ENCODE measurements around the gene ENHO. TPM values are rescaled to one million over a fixed set of nuclear protein-coding genes. Genes with fewer than 3 reads are reported as not detected.

ENHO gene
- polyA plus RNA-seq, 3 donors, result 2.3 to 3.2 (median 2.7) TPM

- 72% methylated on average over 3 of the region's 3 CpGs for WGBS (ENCODE audit: insufficient coverage)
- TF ChIP-seq CTCF (IDR thresholded peaks at IDR 0.05), result no peak
- H3K27ac Mint-ChIP-seq, result no peak overlapping the region
These were observed 47.7 kb downstream of the ENHO start for GRCh38 chr9:34475097-34475496.

More at GRCh38 chr9:34475097-34475496, 47.7 kb downstream of the ENHO start:
- Histone ChIP-seq H2AFZ (ENCODE audit: insufficient read depth, low read depth, low read length, poor library complexity, severe bottlenecking) (no peak overlapping the region), H3K36me3 (replicated peaks in 1 of 2; ENCODE audit: control insufficient read depth in 1 of 2, insufficient read depth in 2 of 2, low read length in 2 of 2) (no peaks in the 10 kb centered on the region), H3K27ac (ENCODE audit: low read depth in 1 of 2, low read length in 2 of 2) (no peak overlapping the region), H4K20me1 (ENCODE audit: insufficient read depth, low read length) (no peaks in the 10 kb centered on the region), H3K4me1 (ENCODE audit: control insufficient read depth in 1 of 2, insufficient read depth in 2 of 2, low read length in 2 of 2) (no peaks in the 10 kb centered on the region), H3K9ac (ENCODE audit: insufficient read depth, low read length, poor library complexity, severe bottlenecking) (no peak overlapping the region), H3K4me2 (replicated peaks; ENCODE audit: extremely low read depth, low read length, poor library complexity, severe bottlenecking) (no peak overlapping the region), H3K79me2 (ENCODE audit: insufficient read depth, low read length) (no peaks in the 10 kb centered on the region), H3K4me3 (replicated peaks in 1 of 3; ENCODE audit: low read depth in 2 of 3, low read length in 3 of 3) (no peak overlapping the region), H3K27me3 (ENCODE audit: control insufficient read depth in 2 of 2, insufficient read depth in 2 of 2, low read length in 2 of 2) (no peaks in the 10 kb centered on the region), H3K9me3 (replicated peaks in 1 of 2; ENCODE audit: control insufficient read depth in 1 of 2, insufficient read depth in 1 of 2, low read length in 2 of 2) (no peaks in the 10 kb centered on the region)
- no peaks in the 10 kb centered on the region for H3K36me3 Mint-ChIP-seq
- H3K27me3 Mint-ChIP-seq (ENCODE audit: low read depth in 3 of 3), result peaks cover 18 to 27% (median 22%) of the 10 kb centered on the region in 3 donors
- H3K4me3 Mint-ChIP-seq, result no peak overlapping the region
- H3K4me1 Mint-ChIP-seq, result no peaks in the 10 kb centered on the region
- intact Hi-C loops (cut with micrococcal nuclease), result no loop called here
- no peaks in the 10 kb centered on the region for H3K9me3 Mint-ChIP-seq
- no peak for DNase-seq

Small RNA genes lying within 50 kb of the gene (small RNA-seq; reads per million reads assigned to genes)
- not detected for gene RN7SKP24 (ENCODE audit: insufficient read length, low read depth)

Other genes starting within 250 kb of the ENHO start
- under 1 TPM in 2 of 3 donors, not detected in 1; 0.13 to 0.31 TPM for gene KIF24, start 193.7 kb downstream of the ENHO start, polyA plus RNA-seq
- gene NUDT2, start 193.4 kb downstream of the ENHO start, polyA plus RNA-seq, result 10 to 100 TPM; 24.4 to 56.9 (median 38.0) TPM
- gene MYORG, start 146.1 kb downstream of the ENHO start, polyA plus RNA-seq, result under 1 TPM in 2 of 3 donors, not detected in 1; 0.01 to 0.05 TPM
- gene FAM219A, start 64.4 kb downstream of the ENHO start, polyA plus RNA-seq, result 10 to 100 TPM in 1 of 3 donors, 1 to 10 TPM in 1, under 1 TPM in 1; 0.61 to 15.3 (median 1.2) TPM
- not detected for gene DNAI1, start 64.2 kb downstream of the ENHO start, polyA plus RNA-seq
- gene CNTFR, start 66.7 kb upstream of the ENHO start, polyA plus RNA-seq, result not detected
- gene RPP25L, start 89.1 kb upstream of the ENHO start, polyA plus RNA-seq, result 10 to 100 TPM; 20.1 to 42.3 (median 39.4) TPM
- gene DCTN3, start 97.5 kb upstream of the ENHO start, polyA plus RNA-seq, result 100 to 1,000 TPM; 120 to 174 (median 143) TPM
- gene ARID3C, start 106.1 kb upstream of the ENHO start, polyA plus RNA-seq, result not detected
- 10 to 100 TPM; 26.6 to 59.6 (median 49.5) TPM for gene SIGMAR1, start 114.8 kb upstream of the ENHO start, polyA plus RNA-seq
- 100 to 1,000 TPM in 1 of 3 donors, 10 to 100 TPM in 2; 25.6 to 103 (median 26.9) TPM for gene GALT, start 123.7 kb upstream of the ENHO start, polyA plus RNA-seq
- gene IL11RA, start 129.2 kb upstream of the ENHO start, polyA plus RNA-seq, result 10 to 100 TPM in 1 of 3 donors, 1 to 10 TPM in 2; 2.8 to 39.1 (median 4.1) TPM
- gene CCL27, start 139.7 kb upstream of the ENHO start, polyA plus RNA-seq, result not detected
- under 1 TPM in 1 of 3 donors, not detected in 2; 0.21 TPM for gene CCL19, start 168.3 kb upstream of the ENHO start, polyA plus RNA-seq
- not detected for gene CCL21, start 187.1 kb upstream of the ENHO start, polyA plus RNA-seq

Data from CD14-positive monocyte (primary cell).